GM12865 (cell line): ENCODE data around the gene ZNF367.

Source experiments
- DNase-seq: peaks from one replicate; pipeline ENCODE4 v3.0.0; 2010; ENCODE audit warnings: low read depth
- H3K4me3 ChIP-seq: 2 replicates; pipeline ENCODE4 v1.5.1; 2011; ENCODE audit warnings: mild to moderate bottlenecking, low read depth, low read length, control low read depth
- CTCF ChIP-seq: IDR thresholded peaks from 2 replicates; pipeline ENCODE4 v1.5.1; 2011; ENCODE audit warnings: low read length, control low read depth, low read depth, inconsistent platforms; ENCODE audit not compliant: insufficient read depth; ENCODE audit errors: missing control alignments

ZNF367 gene

GRCh38 chr9:96440671-96441199 lies 22.6 kb upstream of the ZNF367 start:
- no peak for DNase-seq
- no peak overlapping the region for H3K4me3 ChIP-seq
- no peak for TF ChIP-seq CTCF

- no peak overlapping the region for H3K4me3 ChIP-seq
- no peak for TF ChIP-seq CTCF
- no peak for DNase-seq
Observed at GRCh38 chr9:96437454-96437853, 19.3 kb upstream of the ZNF367 start.

GRCh38 chr9:96436456-96437126 lies 18.4 kb upstream of the ZNF367 start:
- no peak for DNase-seq
- H3K4me3 ChIP-seq: no peak overlapping the region
- TF ChIP-seq CTCF: no peak

- TF ChIP-seq CTCF: no peak
- no peak overlapping the region for H3K4me3 ChIP-seq
- DNase-seq: no peak
Observed at GRCh38 chr9:96436063-96436455, 17.9 kb upstream of the ZNF367 start.

GRCh38 chr9:96435345-96435744 lies 17.2 kb upstream of the ZNF367 start:
- DNase-seq: no peak
- H3K4me3 ChIP-seq: no peak overlapping the region
- TF ChIP-seq CTCF: no peak

GRCh38 chr9:96430377-96430776 lies 12.2 kb upstream of the ZNF367 start:
- no peak for TF ChIP-seq CTCF
- no peak for DNase-seq
- no peak overlapping the region for H3K4me3 ChIP-seq

- DNase-seq: no peak
- TF ChIP-seq CTCF: no peak
- H3K4me3 ChIP-seq: no peak overlapping the region
Observed at GRCh38 chr9:96429732-96430131, 11.6 kb upstream of the ZNF367 start.
